PC-9 (cell line): ENCODE results near the gene GADD45A. TPM values are rescaled to one million over a fixed set of nuclear protein-coding genes. Genes with fewer than 3 reads are reported as not detected.
A peak's percentile ranks its signal among the peaks of the same experiment; 100 is the strongest.
"Not testable (repeated sequence)": the region's sequence is repeated elsewhere in the genome, so short reads cannot be mapped to it uniquely, and the experiment has no call there.

ENCODE experiments used
- BruUV-seq: library from RNA; stranded (reverse); fragments of 400-500 nt; replicated peaks from 2 replicates; lab custom pipeline; 2021; lab: Mats Ljungman, UMichigan
- CTCF ChIA-PET: fragments of 300-600 bp; sonication (Branson Sonifier 250); formaldehyde crosslinking; loops from one replicate; lab custom pipeline; 2022; ENCODE audit warnings: antibody characterized with exemption; lab: Charles Lee
- POLR2A ChIA-PET: fragments of 300-600 bp; sonication (Branson Sonifier 250); formaldehyde crosslinking; loops from one replicate; lab custom pipeline; 2022; ENCODE audit warnings: antibody characterized with exemption; ENCODE audit not compliant: unreplicated experiment; lab: Charles Lee
- DNase-seq, 2 experiments: peaks; one replicate each; pipeline versions ENCODE4 v3.0.0 to v3.0.0-alpha.2; 2015 to 2022; ENCODE audit warnings: mixed read lengths in 1 of 2
- H2AFZ ChIP-seq: fragments of 200-600 bp; sonication (generic); 2 replicates; pipeline ENCODE4 v1.8.1; 2017; ENCODE audit warnings: antibody characterized with exemption
- H3F3A ChIP-seq: fragments of 200-600 bp; sonication (generic); 2 replicates; pipeline ENCODE4 v1.8.1; 2017; ENCODE audit warnings: antibody characterized with exemption, mild to moderate bottlenecking, low read depth; ENCODE audit not compliant: insufficient read depth
- H3K27ac ChIP-seq: fragments of 200-600 bp; sonication (generic); 2 replicates; pipeline ENCODE4 v1.6.1; 2016; ENCODE audit warnings: mixed run types
- H3K27me3 ChIP-seq: fragments of 200-600 bp; sonication (generic); 2 replicates; pipeline ENCODE4 v1.6.1; 2016; ENCODE audit warnings: low read depth, mixed run types; ENCODE audit not compliant: insufficient read depth
- H3K36me3 ChIP-seq: fragments of 200-600 bp; sonication (generic); 2 replicates; pipeline ENCODE4 v1.6.1; 2016; ENCODE audit warnings: low read depth, mixed run types
- H3K4me1 ChIP-seq: fragments of 200-600 bp; sonication (generic); replicated peaks from 2 replicates; pipeline ENCODE4 v1.6.1; 2016; ENCODE audit warnings: mixed run types; ENCODE audit not compliant: insufficient read depth
- H3K4me2 ChIP-seq: fragments of 200-600 bp; sonication (generic); 2 replicates; pipeline ENCODE4 v1.6.1; 2017; ENCODE audit warnings: mixed run types
- H3K4me3 ChIP-seq: fragments of 200-600 bp; sonication (generic); 2 replicates; pipeline ENCODE4 v1.6.1; 2016; ENCODE audit warnings: mixed run types
- H3K79me2 ChIP-seq: fragments of 200-600 bp; sonication (generic); 2 replicates; pipeline ENCODE4 v1.6.1; 2017; ENCODE audit warnings: low read depth, mixed run types
- H3K9me2 ChIP-seq: fragments of 200-600 bp; sonication (generic); 2 replicates; pipeline ENCODE4 v1.8.1; 2017; ENCODE audit warnings: mild to moderate bottlenecking; ENCODE audit not compliant: insufficient read depth
- H3K9me3 ChIP-seq: fragments of 200-600 bp; sonication (generic); 2 replicates; pipeline ENCODE4 v1.8.1; 2016; ENCODE audit warnings: low read depth; ENCODE audit not compliant: insufficient read depth
- H4K20me1 ChIP-seq: fragments of 200-600 bp; sonication (generic); 2 replicates; pipeline ENCODE4 v1.8.1; 2017; ENCODE audit not compliant: insufficient read depth
- EZH2 ChIP-seq: fragments of 200-600 bp; sonication (generic); IDR thresholded peaks from 2 replicates; pipeline ENCODE4 v1.8.0; 2017; ENCODE audit warnings: antibody characterized with exemption, low read depth
- intact Hi-C: fragments of 100-400 bp; cut with micrococcal nuclease; formaldehyde crosslinking; loops from one replicate; pipeline ENCODE4 v1.10.0; 2022; ENCODE audit not compliant: unreplicated experiment
- total RNA-seq: library from RNA; stranded (reverse); gene quantifications from 2 replicates; pipeline ENCODE4 v1.2.3, GENCODE V29; 2021
- TF ChIP-seq, protein P1 (sequence below): fragments of 200-600 bp; sonication (generic); conservative IDR thresholded peaks from 2 replicates; pipeline ENCODE4 v1.6.1; 2017; ENCODE audit warnings: mixed run types, antibody characterized with exemption, mild to moderate bottlenecking, moderate library complexity

GADD45A gene
- total RNA-seq, 1 experiment from 2014 or later: 63.6 TPM

DNA sequence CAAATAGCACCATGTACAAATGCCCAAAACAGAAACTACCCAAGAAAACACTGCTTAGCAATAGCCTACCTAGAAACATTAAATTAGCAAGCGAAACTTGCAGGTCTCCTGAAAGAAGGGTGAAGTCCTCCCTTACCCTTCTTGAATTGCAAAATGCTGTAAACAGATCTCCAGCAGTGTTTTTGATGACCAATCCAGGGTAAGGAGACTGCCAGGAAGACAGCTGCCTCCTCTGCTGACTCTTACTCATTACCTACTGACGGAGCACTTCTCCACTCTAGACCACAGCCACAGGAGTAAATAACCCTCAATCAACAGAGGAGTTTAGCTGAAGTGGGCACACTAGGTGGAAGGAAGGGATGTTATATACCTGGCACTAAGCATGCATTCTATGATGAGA, 32.2 kb upstream of the GADD45A start:
- Histone ChIP-seq H3K79me2 (no peaks in the 10 kb centered on the region), H3K36me3 (no peaks in the 10 kb centered on the region), H2AFZ (no peak overlapping the region), H3K27me3 (no peaks in the 10 kb centered on the region), H3K9me3 (no peaks in the 10 kb centered on the region), H3K4me1 (peaks cover 15% of the 10 kb centered on the region), H4K20me1 (no peaks in the 10 kb centered on the region), H3K27ac (peak overlapping the region; percentile 40), H3K4me3 (no peak overlapping the region), H3F3A (peaks cover 4% of the 10 kb centered on the region; the same call in 1 of the 2 replicates), H3K9me2 (0 out of 2 replicates have a peak, but pooled peaks cover 4% of the 10 kb centered on the region), H3K4me2 (peak overlapping the region; percentile 24)
- CTCF ChIA-PET: no interaction called here
- POLR2A ChIA-PET: interaction anchor here (0.7 kb wide), 1 partner anchor 32 kb away, joined by 3 read pairs; the partner anchor contains the start of gene GADD45A
- BruUV-seq: no TSS peak
- peak; percentile 16 to 80 for DNase-seq
- intact Hi-C loops: no loop called here
- no peak for TF ChIP-seq EZH2
- TF ChIP-seq, protein P1, sequence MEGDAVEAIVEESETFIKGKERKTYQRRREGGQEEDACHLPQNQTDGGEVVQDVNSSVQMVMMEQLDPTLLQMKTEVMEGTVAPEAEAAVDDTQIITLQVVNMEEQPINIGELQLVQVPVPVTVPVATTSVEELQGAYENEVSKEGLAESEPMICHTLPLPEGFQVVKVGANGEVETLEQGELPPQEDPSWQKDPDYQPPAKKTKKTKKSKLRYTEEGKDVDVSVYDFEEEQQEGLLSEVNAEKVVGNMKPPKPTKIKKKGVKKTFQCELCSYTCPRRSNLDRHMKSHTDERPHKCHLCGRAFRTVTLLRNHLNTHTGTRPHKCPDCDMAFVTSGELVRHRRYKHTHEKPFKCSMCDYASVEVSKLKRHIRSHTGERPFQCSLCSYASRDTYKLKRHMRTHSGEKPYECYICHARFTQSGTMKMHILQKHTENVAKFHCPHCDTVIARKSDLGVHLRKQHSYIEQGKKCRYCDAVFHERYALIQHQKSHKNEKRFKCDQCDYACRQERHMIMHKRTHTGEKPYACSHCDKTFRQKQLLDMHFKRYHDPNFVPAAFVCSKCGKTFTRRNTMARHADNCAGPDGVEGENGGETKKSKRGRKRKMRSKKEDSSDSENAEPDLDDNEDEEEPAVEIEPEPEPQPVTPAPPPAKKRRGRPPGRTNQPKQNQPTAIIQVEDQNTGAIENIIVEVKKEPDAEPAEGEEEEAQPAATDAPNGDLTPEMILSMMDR: no peak

- H3K27me3 ChIP-seq: no peaks in the 10 kb centered on the region
- intact Hi-C loops: no loop called here
Observed at GRCh38 chr1:67653304-67653703, 31.7 kb upstream of the GADD45A start.

DNA sequence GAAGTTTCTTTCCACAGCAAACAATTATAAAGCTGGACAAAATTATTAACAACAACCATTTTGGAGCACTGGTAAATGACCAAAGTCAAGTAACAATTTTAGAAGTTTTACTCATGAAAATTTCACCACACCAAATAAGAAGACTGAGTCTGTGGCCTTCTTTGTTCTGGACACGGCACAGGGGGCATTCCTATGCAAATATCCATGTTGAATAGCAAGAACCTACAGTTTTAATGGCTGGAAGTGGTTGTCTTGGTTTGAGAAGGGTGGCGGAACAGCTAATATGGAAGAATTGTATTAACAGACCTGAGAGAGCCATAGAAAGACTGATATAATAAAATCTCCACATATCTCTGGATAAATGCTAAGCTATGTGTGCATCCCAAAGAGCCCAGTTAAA, 29.4 kb upstream of the GADD45A start:
- Histone ChIP-seq H3K27me3 (no peaks in the 10 kb centered on the region), H3K36me3 (no peaks in the 10 kb centered on the region), H3K4me1 (peaks cover 15% of the 10 kb centered on the region), H3K27ac (no peak overlapping the region), H3F3A (peaks cover 4% of the 10 kb centered on the region; the same call in 1 of the 2 replicates), H3K9me2 (0 out of 2 replicates have a peak, but pooled peaks cover 4% of the 10 kb centered on the region), H3K9me3 (no peaks in the 10 kb centered on the region), H3K4me3 (no peak overlapping the region), H4K20me1 (no peaks in the 10 kb centered on the region), H2AFZ (no peak overlapping the region), H3K79me2 (no peaks in the 10 kb centered on the region), H3K4me2 (no peak overlapping the region)
- ChIA-PET POLR2A (no interaction called here), CTCF (no interaction called here)
- TF ChIP-seq, protein P1: no peak
- TF ChIP-seq EZH2: no peak
- intact Hi-C loops: no loop called here
- no TSS peak for BruUV-seq
- no peak for DNase-seq

More at GRCh38 chr1:67653304-67653703, 31.7 kb upstream of the GADD45A start:
- ChIA-PET CTCF (no interaction called here), POLR2A (interaction anchor here (0.7 kb wide), 1 partner anchor 32 kb away, joined by 3 read pairs; the partner anchor contains the start of gene GADD45A)
- peak overlapping the region; percentile 24 for H3K4me2 ChIP-seq
- no peak overlapping the region for H2AFZ ChIP-seq
- no peaks in the 10 kb centered on the region for H3K36me3 ChIP-seq
- H4K20me1 ChIP-seq: no peaks in the 10 kb centered on the region
- H3K4me1 ChIP-seq: peaks cover 15% of the 10 kb centered on the region
- no peaks in the 10 kb centered on the region for H3K79me2 ChIP-seq
- 0 out of 2 replicates have a peak, but pooled peaks cover 4% of the 10 kb centered on the region for H3K9me2 ChIP-seq
- DNase-seq: no peak
- H3K4me3 ChIP-seq: no peak overlapping the region
- TF ChIP-seq, protein P1: no peak
- TF ChIP-seq EZH2: no peak
- H3K27ac ChIP-seq: peak overlapping the region; percentile 40
- peaks cover 4% of the 10 kb centered on the region; the same call in 1 of the 2 replicates for H3F3A ChIP-seq
- no peaks in the 10 kb centered on the region for H3K9me3 ChIP-seq
- BruUV-seq: no TSS peak

GRCh38 chr1:67657152-67657551, 27.8 kb upstream of the GADD45A start:
- CTCF ChIA-PET, H4K20me1 ChIP-seq, H3K4me2 ChIP-seq, intact Hi-C loops, POLR2A ChIA-PET, H2AFZ ChIP-seq, H3K79me2 ChIP-seq, H3K27ac ChIP-seq, H3K9me2 ChIP-seq, H3F3A ChIP-seq, H3K9me3 ChIP-seq, H3K4me3 ChIP-seq, DNase-seq, H3K27me3 ChIP-seq, BruUV-seq, H3K36me3 ChIP-seq: not testable (repeated sequence)
- H3K4me1 ChIP-seq: peaks cover 15% of the 10 kb centered on the region
